H1 (cell line): ENCODE measurements around the gene CCT4. TPM values are rescaled to one million over a fixed set of nuclear protein-coding genes. Genes with fewer than 3 reads are reported as not detected.

Experiments
- CTCF ChIA-PET: fragments of 300-600 bp; sonication (Branson Sonifier 250); formaldehyde crosslinking; loops from one replicate; lab custom pipeline; 2021; ENCODE audit not compliant: partially characterized antibody; lab: Charles Lee
- POLR2A ChIA-PET: fragments of 300-600 bp; sonication (Branson Sonifier 250); formaldehyde crosslinking; loops from one replicate; lab custom pipeline; 2021; ENCODE audit warnings: inconsistent platforms; ENCODE audit not compliant: partially characterized antibody; lab: Charles Lee
- DNase-seq, 2 experiments: peaks; one replicate each; pipeline versions ENCODE4 v3.0.0 to v3.0.0-alpha.2; 2010 to 2022; ENCODE audit warnings: low spot score in 2 of 2, low read depth in 1 of 2, mixed read lengths in 1 of 2
- FAIRE-seq: peaks from 2 replicates; lab custom pipeline; 2011; peaks lifted over from hg19 to GRCh38; lab: Jason Lieb, UNC
- H2AFZ ChIP-seq: 2 replicates; pipeline ENCODE4 v1.8.1; 2012; ENCODE audit warnings: low read length, inconsistent platforms
- H2AK5ac ChIP-seq: 2 replicates; pipeline ENCODE4 v1.6.1; 2013; ENCODE audit warnings: low read depth, low read length
- H2BK120ac ChIP-seq: replicated peaks from 2 replicates; pipeline ENCODE3; 2013; ENCODE audit warnings: low read depth, low read length, inconsistent platforms
- H2BK12ac ChIP-seq: 2 replicates; pipeline ENCODE4 v1.6.1; 2013; ENCODE audit warnings: low read depth, low read length
- H2BK15ac ChIP-seq: 2 replicates; pipeline ENCODE4 v1.6.1; 2013; ENCODE audit warnings: low read length
- H2BK20ac ChIP-seq: 2 replicates; pipeline ENCODE4 v1.6.1; 2013; ENCODE audit warnings: low read length
- H2BK5ac ChIP-seq: 2 replicates; pipeline ENCODE4 v1.6.1; 2013; ENCODE audit warnings: low read depth, low read length
- H3K14ac ChIP-seq: 2 replicates; pipeline ENCODE4 v1.6.1; 2013; ENCODE audit warnings: inconsistent platforms; ENCODE audit not compliant: insufficient read length
- H3K18ac ChIP-seq: 2 replicates; pipeline ENCODE4 v1.6.1; 2013; ENCODE audit warnings: low read length; ENCODE audit errors: extremely low read depth
- H3K23ac ChIP-seq: 2 replicates; pipeline ENCODE4 v1.6.1; 2013; ENCODE audit warnings: inconsistent platforms; ENCODE audit not compliant: insufficient read length
- H3K23me2 ChIP-seq: 2 replicates; pipeline ENCODE4 v1.6.1; 2013; ENCODE audit warnings: low read depth, low read length
- H3K27ac ChIP-seq: 2 replicates; pipeline ENCODE4 v1.6.1; 2011; ENCODE audit warnings: low read depth, low read length, inconsistent platforms
- H3K27me3 ChIP-seq, 4 experiments: replicated peaks in 1 of 4; 1 replicate in 1 of 4; 2 replicates in 3 of 4; pipeline versions ENCODE4 v1.6.1 to v1.8.1; 2011 to 2013; ENCODE audit warnings: low read length in 3 of 4, mild to moderate bottlenecking in 3 of 4, inconsistent platforms in 2 of 4, mixed read lengths in 2 of 4, moderate library complexity in 1 of 4; ENCODE audit not compliant: control insufficient read depth in 3 of 4, insufficient read depth in 3 of 4; ENCODE audit errors: extremely low read depth in 1 of 4
- H3K36me3 ChIP-seq, 4 experiments: 2 replicates each; pipeline versions ENCODE4 v1.6.1 to v1.8.1; 2011 to 2013; ENCODE audit warnings: mild to moderate bottlenecking in 4 of 4, low read length in 3 of 4, moderate library complexity in 2 of 4, control low read depth in 1 of 4, inconsistent platforms in 1 of 4; ENCODE audit not compliant: insufficient read depth in 4 of 4, control insufficient read depth in 2 of 4
- H3K4ac ChIP-seq: replicated peaks from 2 replicates; pipeline ENCODE3; 2013; ENCODE audit warnings: low read length, low read depth, mixed read lengths, inconsistent platforms; ENCODE audit not compliant: insufficient read length
- H3K4me1 ChIP-seq, 4 experiments: replicated peaks in 1 of 4; 1 replicate in 1 of 4; 2 replicates in 3 of 4; pipeline versions ENCODE4 v1.6.1 to v1.8.1; 2011 to 2013; ENCODE audit warnings: low read length in 3 of 4, inconsistent platforms in 2 of 4, mixed read lengths in 1 of 4; ENCODE audit not compliant: insufficient read depth in 4 of 4, control insufficient read depth in 3 of 4
- H3K4me2 ChIP-seq, 2 experiments: 2 replicates each; pipeline versions ENCODE4 v1.6.1 to v1.8.1; 2011 to 2013; ENCODE audit warnings: low read depth in 2 of 2, low read length in 2 of 2, control low read depth in 1 of 2, inconsistent platforms in 1 of 2, mild to moderate bottlenecking in 1 of 2; ENCODE audit not compliant: insufficient read depth in 1 of 2
- H3K4me3 ChIP-seq, 4 experiments: fragments of 200-600, 300-600 bp in 1 of 4; sonication (generic), shearing (Covaris generic), sonication (Bioruptor Twin) in 1 of 4; 2 replicates each; pipeline versions ENCODE4 v1.5.1 to v1.8.1; 2011 to 2016; ENCODE audit warnings: low read length in 4 of 4, low read depth in 3 of 4, control low read depth in 2 of 4, inconsistent platforms in 2 of 4, mild to moderate bottlenecking in 2 of 4, mixed read lengths in 1 of 4, moderate library complexity in 1 of 4; ENCODE audit not compliant: insufficient read depth in 2 of 4; ENCODE audit errors: extremely low read depth in 1 of 4
- H3K56ac ChIP-seq: replicated peaks from 2 replicates; pipeline ENCODE3; 2013; ENCODE audit warnings: low read depth, mild to moderate bottlenecking, mixed read lengths, low read length, inconsistent platforms; ENCODE audit not compliant: insufficient read length
- H3K79me1 ChIP-seq: 2 replicates; pipeline ENCODE4 v1.6.1; 2013; ENCODE audit warnings: low read depth, low read length, control low read depth
- H3K79me2 ChIP-seq, 2 experiments: 2 replicates each; pipeline versions ENCODE4 v1.6.1 to v1.8.1; 2012 to 2013; ENCODE audit warnings: low read length in 2 of 2, mild to moderate bottlenecking in 2 of 2, inconsistent platforms in 1 of 2; ENCODE audit not compliant: insufficient read depth in 2 of 2, control insufficient read depth in 1 of 2
- H3K9ac ChIP-seq, 4 experiments: replicated peaks in 1 of 4; 1 replicate in 1 of 4; 2 replicates in 3 of 4; pipeline versions ENCODE4 v1.6.1 to v1.8.1; 2011 to 2013; ENCODE audit warnings: low read depth in 3 of 4, low read length in 3 of 4, control low read depth in 2 of 4, mild to moderate bottlenecking in 2 of 4, moderate library complexity in 2 of 4, inconsistent platforms in 1 of 4; ENCODE audit errors: extremely low read depth in 1 of 4
- H3K9me3 ChIP-seq, 2 experiments: 2 replicates each; pipeline versions ENCODE4 v1.6.1 to v1.8.1; 2012 to 2013; ENCODE audit warnings: mild to moderate bottlenecking in 2 of 2, moderate library complexity in 2 of 2, control low read depth in 1 of 2, inconsistent platforms in 1 of 2, low read depth in 1 of 2, low read length in 1 of 2, mixed read lengths in 1 of 2; ENCODE audit not compliant: insufficient read depth in 2 of 2
- H4K20me1 ChIP-seq, 2 experiments: replicated peaks in 1 of 2; 2 replicates each; pipeline versions ENCODE3 to v1.8.1; 2011 to 2013; ENCODE audit warnings: inconsistent platforms in 2 of 2, low read length in 2 of 2, mild to moderate bottlenecking in 1 of 2; ENCODE audit not compliant: insufficient read depth in 2 of 2, control insufficient read depth in 1 of 2
- H4K5ac ChIP-seq: 2 replicates; pipeline ENCODE4 v1.6.1; 2013; ENCODE audit warnings: low read length, low read depth, mixed read lengths, inconsistent platforms; ENCODE audit not compliant: insufficient read length
- H4K8ac ChIP-seq: 2 replicates; pipeline ENCODE4 v1.8.0; 2013; ENCODE audit warnings: mild to moderate bottlenecking, moderate library complexity, low read length, inconsistent platforms; ENCODE audit not compliant: insufficient read depth; ENCODE audit errors: extremely low read depth
- H4K91ac ChIP-seq: replicated peaks from 2 replicates; pipeline ENCODE3; 2013; ENCODE audit warnings: low read length, mixed read lengths, inconsistent platforms; ENCODE audit not compliant: insufficient read length
- BRCA1 ChIP-seq: IDR thresholded peaks from 2 replicates; pipeline ENCODE4 v1.6.1; 2012; ENCODE audit warnings: low read depth, low read length, improper control_type of control experiment
- CBX8 ChIP-seq: fragments of 300-800, 300-1000 bp; sonication (generic); IDR thresholded peaks from 2 replicates; pipeline ENCODE4 v1.7.1; 2016; ENCODE audit warnings: low read depth, low read length, borderline replicate concordance
- CHD2 ChIP-seq: IDR thresholded peaks from 2 replicates; pipeline ENCODE4 v1.6.1; 2012; ENCODE audit warnings: low read length, improper control_type of control experiment
- CTBP2 ChIP-seq: IDR thresholded peaks from 2 replicates; pipeline ENCODE4 v1.7.0; 2011; ENCODE audit warnings: borderline replicate concordance, mild to moderate bottlenecking, moderate library complexity, mixed read lengths, low read length; ENCODE audit not compliant: insufficient read depth, insufficient read length
- EP300 ChIP-seq, 2 experiments: IDR thresholded peaks; 1 replicate in 1 of 2; 2 replicates in 1 of 2; pipeline ENCODE4 v1.6.1; 2011 to 2012; ENCODE audit warnings: low read depth in 2 of 2, low read length in 2 of 2, mild to moderate bottlenecking in 2 of 2, borderline replicate concordance in 1 of 2, inconsistent platforms in 1 of 2, moderate library complexity in 1 of 2
- HDAC2 ChIP-seq, 2 experiments: fragments of 300-600 bp in 1 of 2; sonication (generic) in 1 of 2; IDR thresholded peaks; 2 replicates each; pipeline ENCODE4 v1.6.1; 2011 to 2012; ENCODE audit warnings: low read depth in 2 of 2, low read length in 2 of 2, mild to moderate bottlenecking in 2 of 2, moderate library complexity in 2 of 2, borderline replicate concordance in 1 of 2, inconsistent platforms in 1 of 2
- SIN3A ChIP-seq, 2 experiments: IDR thresholded peaks in 1 of 2; conservative IDR thresholded peaks in 1 of 2; 2 replicates each; pipeline ENCODE4 v1.6.1; 2011 to 2012; ENCODE audit warnings: low read length in 2 of 2, improper control_type of control experiment in 1 of 2, low read depth in 1 of 2, mild to moderate bottlenecking in 1 of 2
- SIX5 ChIP-seq: IDR thresholded peaks from 2 replicates; pipeline ENCODE4 v1.6.1; 2011; ENCODE audit warnings: mild to moderate bottlenecking, low read depth, low read length
- SP1 ChIP-seq: IDR thresholded peaks from 2 replicates; pipeline ENCODE4 v1.6.1; 2011; ENCODE audit warnings: low read depth, low read length
- SRF ChIP-seq: IDR thresholded peaks from 2 replicates; pipeline ENCODE4 v1.6.1; 2011; ENCODE audit warnings: mild to moderate bottlenecking, low read depth, low read length, moderate library complexity
- TAF1 ChIP-seq: IDR thresholded peaks from 2 replicates; pipeline ENCODE4 v1.6.1; 2011; ENCODE audit warnings: mild to moderate bottlenecking, low read depth, low read length
- WGBS, 2 experiments: shearing (Covaris generic) in 1 of 2; methylation state at CpG; one replicate each; pipeline versions ENCODE4 v1.1.6 to v1.1.7; 2013 to 2015; ENCODE audit warnings: low lambda C conversion rate in 2 of 2, mixed read lengths in 2 of 2, inconsistent platforms in 1 of 2, low coverage in 1 of 2, missing lambda C conversion rate in 1 of 2; ENCODE audit not compliant: insufficient replicate concordance in 2 of 2, insufficient coverage in 1 of 2, insufficient read length in 1 of 2; ENCODE audit errors: extremely low coverage in 1 of 2, missing lambda C conversion rate in 1 of 2; 5-methylcytosine and 5-hydroxymethylcytosine counted together
- polyA plus RNA-seq, 7 experiments: library from polyadenylated mRNA; depleted of rRNA in 3 of 7; stranded (reverse) in 5 of 7; unstranded in 2 of 7; fragments of >200 nt in 5 of 7; fragments of 200-250 nt in 2 of 7; gene quantifications; 1 replicate in 5 of 7; 2 replicates in 1 of 7; 4 replicates in 1 of 7; pipeline versions ENCODE4 v1.2.1 to v1.2.3, GENCODE V29; 2011 to 2013; ENCODE audit warnings: missing spikeins in 2 of 7, mixed read lengths in 2 of 7
- total RNA-seq: library from RNA; stranded (reverse); fragmentation: NEBNext Ultra II Directional; extraction: Animal tissue kit (Norgen Biotek cat#: 25700); gene quantifications from 2 replicates; pipeline ENCODE4 v1.2.1, GENCODE V29; 2021

Gene CCT4
- total and polyA plus RNA-seq, 2 of the 8 experiments (the other 6 are each of a cell fraction or from before 2014, with no cell fraction given), result 129 to 359 TPM

GRCh38 chr2:61876400-61876799 lies 12.1 kb downstream of the CCT4 start:
- ChIA-PET CTCF (no interaction called here), POLR2A (interaction anchor here (0.6 to 1.4 kb wide), 2 partner anchors 10 to 13 kb away, joined by 5 to 6 read pairs; no protein-coding TSS in a partner anchor)
- Histone ChIP-seq H3K36me3 (peaks cover 35 to 99% (median 76%) of the 10 kb centered on the region in 4 experiments), H3K23me2 (no peaks in the 10 kb centered on the region), H2BK12ac (no peak overlapping the region), H3K4me2 (no peak overlapping the region), H2BK120ac (no peak overlapping the region), H3K14ac (no peak overlapping the region), H2BK15ac (no peak overlapping the region), H4K20me1 (peaks cover 0 to 6% of the 10 kb centered on the region in 2 experiments), H3K79me1 (no peaks in the 10 kb centered on the region), H3K4me1 (no peaks in the 10 kb centered on the region), H3K9me3 (no peaks in the 10 kb centered on the region), H2AK5ac (no peak overlapping the region), H4K91ac (no peak overlapping the region), H3K27ac (no peak overlapping the region), H2AFZ (no peak overlapping the region), H3K4me3 (no peak overlapping the region), H3K9ac (no peak overlapping the region), H4K8ac (no peak overlapping the region), H2BK5ac (no peak overlapping the region), H3K79me2 (0 out of 4 replicates have a peak, but pooled peaks cover 0 to 3% of the 10 kb centered on the region in 2 experiments), H2BK20ac (no peak overlapping the region), H3K4ac (no peak overlapping the region), H3K18ac (no peak overlapping the region), H4K5ac (no peak overlapping the region), H3K23ac (no peak overlapping the region), H3K27me3 (no peaks in the 10 kb centered on the region), H3K56ac (no peak overlapping the region)
- DNase-seq (no peak), FAIRE-seq (no peak)
- WGBS, 2 experiments, result 94% methylated on average over 1 of the region's 1 CpG; no CpG with 5 or more reads in 1 of the 2 experiments
- TF ChIP-seq HDAC2 (IDR thresholded peaks at IDR 0.05; ENCODE audit: borderline replicate concordance in 1 of 2, low read depth in 2 of 2, low read length in 2 of 2) (no peak), EP300 (IDR thresholded peaks at IDR 0.05; ENCODE audit: borderline replicate concordance in 1 of 2, low read depth in 2 of 2, low read length in 2 of 2) (no peak), SRF (no peak), SP1 (no peak), CHD2 (no peak), TAF1 (no peak), CBX8 (no peak), BRCA1 (no peak), SIX5 (no peak), CTBP2 (no peak), SIN3A (conservative IDR thresholded peaks at IDR 0.05 in 1 of 2, IDR thresholded peaks at IDR 0.05 in 1 of 2; ENCODE audit: low read depth in 1 of 2, low read length in 2 of 2) (no peak)
